GM10266 (cell line): Measurements from ENCODE around the gene IL6R.

Source experiments
- DNase-seq: peaks from one replicate; pipeline ENCODE4 v3.0.0; 2012; ENCODE audit errors: extremely low spot score
- CTCF ChIP-seq: IDR thresholded peaks from 2 replicates; pipeline ENCODE4 v1.5.1; 2012; ENCODE audit warnings: mild to moderate bottlenecking, low read depth; ENCODE audit not compliant: control insufficient read depth, insufficient read depth; ENCODE audit errors: missing control alignments

The IL6R gene

GRCh38 chr1:154384650-154385489, 20.3 kb upstream of the IL6R start:
- TF ChIP-seq CTCF, result no peak
- no peak for DNase-seq

- peak; percentile 77 for DNase-seq
- TF ChIP-seq CTCF, result no peak
Observed at GRCh38 chr1:154386643-154387352, 18.3 kb upstream of the IL6R start.

GRCh38 chr1:154391086-154391770, 13.9 kb upstream of the IL6R start:
- DNase-seq, result no peak
- no peak for TF ChIP-seq CTCF

GRCh38 chr1:154398141-154398540, 7.0 kb upstream of the IL6R start:
- TF ChIP-seq CTCF, result no peak
- no peak for DNase-seq

- DNase-seq, result no peak
- TF ChIP-seq CTCF, result no peak
Observed at GRCh38 chr1:154398678-154399077, 6.5 kb upstream of the IL6R start.

- no peak for DNase-seq
- TF ChIP-seq CTCF, result no peak
Observed at GRCh38 chr1:154400381-154400801, 4.8 kb upstream of the IL6R start.
